Cardiac fibroblast (primary cell): Measurements from ENCODE around the gene LRRC63.

Source experiments
- DNase-seq, 2 donors: peaks; one replicate each; pipeline versions ENCODE4 v3.0.0 to v3.0.0-alpha.2; 2010; ENCODE audit warnings: low read depth in 2 of 2
- H3K4me3 ChIP-seq, 2 donors: replicated peaks in 1 of 2; 1 replicate in 1 of 2; 2 replicates in 1 of 2; pipeline ENCODE4 v1.5.1; 2011; ENCODE audit warnings: low read depth in 2 of 2, low read length in 2 of 2, mild to moderate bottlenecking in 2 of 2, moderate library complexity in 1 of 2
- TF ChIP-seq, protein P1 (sequence below): IDR thresholded peaks from one replicate; pipeline ENCODE4 v1.5.1; 2011; ENCODE audit warnings: low read depth, mild to moderate bottlenecking, low read length, inconsistent platforms

The LRRC63 gene

GRCh38 chr13:46295491-46296114 is 83.9 kb downstream of the LRRC63 start:
- TF ChIP-seq, protein P1, sequence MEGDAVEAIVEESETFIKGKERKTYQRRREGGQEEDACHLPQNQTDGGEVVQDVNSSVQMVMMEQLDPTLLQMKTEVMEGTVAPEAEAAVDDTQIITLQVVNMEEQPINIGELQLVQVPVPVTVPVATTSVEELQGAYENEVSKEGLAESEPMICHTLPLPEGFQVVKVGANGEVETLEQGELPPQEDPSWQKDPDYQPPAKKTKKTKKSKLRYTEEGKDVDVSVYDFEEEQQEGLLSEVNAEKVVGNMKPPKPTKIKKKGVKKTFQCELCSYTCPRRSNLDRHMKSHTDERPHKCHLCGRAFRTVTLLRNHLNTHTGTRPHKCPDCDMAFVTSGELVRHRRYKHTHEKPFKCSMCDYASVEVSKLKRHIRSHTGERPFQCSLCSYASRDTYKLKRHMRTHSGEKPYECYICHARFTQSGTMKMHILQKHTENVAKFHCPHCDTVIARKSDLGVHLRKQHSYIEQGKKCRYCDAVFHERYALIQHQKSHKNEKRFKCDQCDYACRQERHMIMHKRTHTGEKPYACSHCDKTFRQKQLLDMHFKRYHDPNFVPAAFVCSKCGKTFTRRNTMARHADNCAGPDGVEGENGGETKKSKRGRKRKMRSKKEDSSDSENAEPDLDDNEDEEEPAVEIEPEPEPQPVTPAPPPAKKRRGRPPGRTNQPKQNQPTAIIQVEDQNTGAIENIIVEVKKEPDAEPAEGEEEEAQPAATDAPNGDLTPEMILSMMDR: no peak
- H3K4me3 ChIP-seq: no peak overlapping the region

DNA sequence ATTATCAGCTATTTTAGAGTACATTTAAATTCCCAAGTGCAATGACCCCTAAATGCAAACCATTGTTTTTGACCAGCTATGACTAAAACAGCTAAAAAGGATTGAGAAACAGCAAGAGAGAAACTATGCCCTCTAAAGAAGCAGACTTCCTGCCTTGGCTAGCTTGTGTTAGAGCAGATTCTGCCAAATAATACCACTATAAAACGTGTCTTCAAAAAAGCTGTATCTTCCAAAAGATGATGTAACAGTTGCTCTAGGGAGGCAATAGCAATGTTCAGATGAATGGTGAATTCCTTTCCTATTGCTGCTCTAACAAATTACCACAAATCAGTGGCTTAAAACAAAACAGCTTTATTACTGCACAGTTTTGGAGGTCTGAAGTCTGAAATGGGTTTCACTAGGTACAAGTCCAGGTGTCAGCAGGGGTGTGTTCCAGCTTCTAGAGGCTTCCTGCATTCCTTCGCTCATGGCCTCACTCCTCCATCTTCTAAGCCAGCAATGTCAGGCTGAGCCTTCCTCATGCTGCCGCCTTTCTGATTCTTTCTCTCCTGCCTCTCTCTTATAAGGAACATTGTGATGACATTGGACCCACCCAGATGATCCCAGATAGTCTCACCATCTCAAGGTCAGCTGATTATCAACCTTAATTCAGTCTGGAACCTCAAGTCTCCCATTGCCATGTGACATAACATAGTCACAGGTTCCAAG is 84.5 kb downstream of the LRRC63 start:
- no peak overlapping the region for H3K4me3 ChIP-seq
- peak; percentile 96 to 97 for DNase-seq
- TF ChIP-seq, protein P1: no peak

More at GRCh38 chr13:46295491-46296114, 83.9 kb downstream of the LRRC63 start:
- DNase-seq: peak; percentile 83 to 86

GRCh38 chr13:46296921-46297320 is 85.2 kb downstream of the LRRC63 start:
- TF ChIP-seq, protein P1: no peak
- H3K4me3 ChIP-seq: no peak overlapping the region
- peak; percentile 83 to 92 for DNase-seq

DNA sequence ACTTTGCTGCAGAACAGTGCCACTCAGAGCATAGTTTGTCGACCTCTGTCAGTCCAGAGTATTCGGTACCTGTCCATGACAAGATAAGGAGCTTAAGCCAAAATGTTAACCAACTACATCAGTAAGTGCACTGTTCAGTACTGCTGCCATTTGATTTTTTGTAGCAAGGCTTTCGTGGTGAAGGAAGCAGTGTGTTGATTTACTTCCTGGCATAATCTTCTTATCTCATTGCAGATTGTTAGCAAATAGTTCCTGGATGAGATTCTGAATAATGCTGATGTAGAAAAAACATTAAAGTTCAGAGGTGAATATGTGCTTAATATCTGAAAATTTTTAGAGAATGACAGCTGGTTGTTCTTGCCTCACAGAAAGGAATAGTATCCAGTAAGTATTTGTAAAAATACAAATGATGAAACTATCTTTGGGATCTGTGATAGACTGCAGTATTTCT is 85.7 kb downstream of the LRRC63 start:
- no peak overlapping the region for H3K4me3 ChIP-seq
- TF ChIP-seq, protein P1: no peak
- peak; percentile 38 to 43 for DNase-seq

- H3K4me3 ChIP-seq: no peak overlapping the region
- DNase-seq: no peak
- TF ChIP-seq, protein P1: no peak
These were observed 92.1 kb downstream of the LRRC63 start for GRCh38 chr13:46303742-46304385.

- no peak for DNase-seq
- TF ChIP-seq, protein P1: no peak
- H3K4me3 ChIP-seq: no peak overlapping the region
These were observed 92.8 kb downstream of the LRRC63 start for GRCh38 chr13:46304546-46304945.
